Left renal pelvis (tissue), 4 donors: ENCODE data around the gene IAH1. TPM values are rescaled to one million over a fixed set of nuclear protein-coding genes. Genes with fewer than 3 reads are reported as not detected.

Source experiments
- DNase-seq, 4 donors: peaks; one replicate each; pipeline ENCODE4 v3.0.0-alpha.2; 2013; ENCODE audit warnings: low read depth in 4 of 4, low spot score in 3 of 4
- polyA plus RNA-seq, 4 donors: library from polyadenylated mRNA; unstranded; fragments of 120-200 nt; gene quantifications; one replicate each; pipeline ENCODE4 v1.2.1, GENCODE V29; 2013; ENCODE audit not compliant: insufficient read length in 4 of 4

Gene IAH1
- polyA plus RNA-seq, 4 donors = 42.8 to 52.1 (median 46.2) TPM

DNA sequence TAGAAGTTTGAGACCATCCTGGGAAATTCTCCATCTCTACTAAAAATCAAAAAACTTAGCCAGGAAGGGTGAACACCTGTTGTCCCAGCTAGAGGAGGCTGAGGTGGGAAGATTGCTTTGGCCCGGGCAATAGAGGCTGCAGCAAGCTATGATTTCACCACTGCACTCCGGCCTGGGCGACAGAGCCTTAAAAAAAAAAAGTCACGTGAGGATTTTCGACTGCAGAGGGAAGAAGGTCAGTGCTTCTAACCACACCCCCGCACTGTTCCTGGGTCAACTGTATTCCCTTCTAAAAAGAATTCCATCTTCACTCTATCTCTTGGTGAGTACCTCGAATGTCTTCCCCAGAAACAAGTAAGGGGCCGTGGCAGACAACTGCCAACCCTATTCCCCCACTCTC is 49.9 kb downstream of the IAH1 start:
- DNase-seq = no peak

DNA sequence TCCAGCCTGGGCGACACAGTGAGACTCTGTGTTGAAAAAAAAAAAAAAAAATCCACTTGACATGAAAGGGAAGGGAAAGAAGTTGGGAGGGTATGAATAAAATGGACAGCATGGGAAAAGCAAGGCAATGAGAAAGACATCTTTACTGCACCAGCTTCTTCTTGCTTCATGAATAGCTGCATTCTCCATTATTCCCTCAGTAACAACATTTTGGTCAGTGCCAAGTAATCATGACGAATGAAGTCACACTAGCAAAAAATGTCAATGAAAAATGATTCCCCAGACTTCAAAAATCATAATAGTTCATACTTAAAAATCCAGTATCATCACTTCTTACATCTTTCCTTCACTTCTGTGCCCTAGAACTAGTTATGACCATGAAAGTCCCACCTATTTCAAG is 50.9 kb downstream of the IAH1 start:
- DNase-seq = no peak

DNA sequence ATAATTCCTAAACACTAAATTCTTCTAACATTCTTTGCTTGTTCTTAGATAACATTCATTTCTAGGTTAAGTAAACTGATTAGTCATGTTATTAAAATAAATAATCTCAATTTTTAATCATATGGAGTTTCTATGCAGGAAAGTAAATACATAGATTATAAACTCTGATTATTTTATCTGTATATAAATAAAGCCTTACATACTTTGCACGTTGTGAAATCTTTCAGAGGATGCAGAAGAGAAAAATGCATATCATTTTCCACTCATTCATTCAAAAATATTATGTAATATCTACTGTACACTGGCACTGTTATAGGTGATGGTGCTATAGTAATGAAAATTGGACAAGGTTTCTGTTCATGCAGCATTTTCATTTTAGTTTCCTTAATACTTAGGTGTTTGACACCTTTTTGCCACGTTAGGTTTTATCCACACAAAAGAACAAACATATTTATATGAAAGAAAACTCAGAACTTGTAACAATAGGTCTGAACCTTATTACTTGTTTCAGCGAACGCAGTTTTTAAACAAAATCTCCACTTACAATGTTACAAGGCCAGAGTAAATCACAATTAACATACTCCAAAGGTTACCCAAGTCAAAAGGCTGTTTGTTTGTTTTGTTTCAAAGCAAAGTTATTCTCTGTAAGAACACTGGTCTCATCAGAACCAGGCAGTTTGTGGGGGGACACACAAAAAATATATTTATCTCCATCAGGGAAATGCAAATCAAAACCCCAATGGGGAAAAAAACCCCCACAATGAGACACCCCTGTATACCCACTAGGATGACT is 53.8 kb downstream of the IAH1 start:
- DNase-seq = no peak

DNA sequence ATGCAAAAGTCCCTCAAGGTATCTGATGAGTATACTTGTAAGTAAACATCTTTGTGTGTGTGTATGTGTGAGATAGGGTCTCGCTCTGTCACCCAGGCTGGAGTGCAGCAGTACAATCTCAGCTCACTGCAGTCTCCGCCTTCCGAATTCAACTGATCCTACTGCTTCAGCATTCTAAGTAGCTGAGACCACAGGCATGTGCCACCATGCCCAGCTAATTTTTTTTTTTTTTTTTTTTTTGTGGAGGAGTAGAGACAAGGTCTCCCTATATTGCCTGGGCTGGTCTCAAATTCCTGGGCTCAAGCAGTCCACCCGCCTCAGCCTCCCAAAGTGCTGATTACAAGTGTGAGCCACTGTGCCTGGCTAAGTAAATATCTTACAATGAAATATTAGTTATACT is 58.1 kb downstream of the IAH1 start:
- DNase-seq = no peak

DNA sequence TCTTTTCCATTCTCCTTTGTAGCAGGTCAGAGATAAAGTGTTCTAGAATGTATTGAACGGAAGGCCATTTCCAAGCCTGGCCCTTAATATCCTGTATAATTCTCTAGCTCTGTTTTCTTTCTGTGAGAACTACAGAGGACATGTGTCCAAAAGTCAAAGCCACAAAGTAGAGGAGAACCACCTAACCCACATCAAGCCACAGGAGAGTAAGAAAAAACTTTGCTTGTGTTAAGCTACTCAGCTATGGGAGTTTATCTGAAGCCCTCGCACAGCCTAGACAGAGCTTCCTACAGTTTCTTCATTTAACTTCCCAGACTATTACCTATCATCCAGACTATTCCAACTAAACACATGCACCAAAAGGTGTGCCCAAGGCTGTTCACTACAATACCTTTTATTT is 59.3 kb downstream of the IAH1 start:
- DNase-seq = no peak

DNA sequence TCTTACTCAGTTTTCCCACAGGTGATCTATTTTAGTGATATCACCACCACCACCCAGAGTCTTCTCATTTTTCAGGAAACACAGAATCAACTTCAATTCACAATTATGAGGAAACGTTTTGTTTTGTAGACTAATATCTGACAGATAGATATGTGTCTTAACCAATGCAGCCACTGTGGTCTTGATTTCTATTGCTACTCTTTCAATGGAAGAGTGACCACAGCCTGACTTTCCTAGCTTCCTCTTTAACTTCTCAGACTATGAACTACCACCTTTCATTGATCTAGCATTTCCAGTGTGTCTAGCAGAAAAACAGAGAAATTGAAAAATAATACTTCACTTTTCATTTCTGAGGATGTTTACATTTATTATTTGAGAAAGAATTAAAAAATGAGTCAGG is 60.8 kb downstream of the IAH1 start:
- no peak for DNase-seq

DNA sequence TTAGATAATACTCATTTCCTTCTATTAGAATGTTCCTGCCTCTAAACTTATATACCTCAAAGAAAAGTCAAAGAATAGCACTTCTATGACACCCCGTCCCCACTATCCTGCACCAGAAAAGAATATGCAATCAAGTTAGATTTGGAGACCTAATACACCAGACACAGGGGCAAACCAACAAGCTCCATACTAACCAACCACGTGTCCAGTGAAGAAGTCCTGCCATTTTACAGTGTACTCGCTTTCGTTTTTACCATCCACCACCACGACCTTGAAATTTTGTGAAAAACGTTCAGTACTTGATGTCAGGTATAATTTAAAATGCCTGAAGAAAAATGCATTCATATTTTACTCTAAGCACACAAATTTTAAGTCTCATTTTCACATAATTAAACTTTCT is 62.2 kb downstream of the IAH1 start:
- DNase-seq = no peak

DNA sequence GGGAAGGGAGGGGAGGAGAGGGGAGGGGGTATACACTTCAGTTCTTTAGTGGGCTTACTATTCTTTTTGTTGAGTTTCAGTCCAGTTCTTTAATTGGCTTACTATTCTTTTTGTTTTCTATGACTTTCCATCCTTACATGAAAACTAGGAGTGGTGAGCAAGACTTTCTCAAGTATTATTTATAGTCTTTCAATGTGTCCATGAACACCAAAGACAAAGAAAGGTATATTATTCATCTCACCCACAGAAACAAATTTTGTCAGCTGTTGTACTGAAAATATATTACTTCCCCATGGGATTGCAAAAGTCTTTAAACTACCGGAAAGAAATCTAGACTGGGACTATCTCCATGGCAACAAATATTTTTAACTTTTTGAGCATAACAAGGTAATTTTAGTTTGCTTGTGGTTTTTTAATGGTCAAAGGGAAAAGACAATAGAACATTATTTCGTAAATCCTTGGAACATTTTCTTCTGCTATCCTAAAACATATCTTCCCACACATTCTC is 63.7 kb downstream of the IAH1 start:
- DNase-seq = no peak

Other genes starting within 250 kb of the IAH1 start
- 100 to 1,000 TPM in 1 of 4 donors, 10 to 100 TPM in 3; 73.6 to 154 (median 86.0) TPM for gene ITGB1BP1, start 51.0 kb upstream of the IAH1 start, polyA plus RNA-seq
- 10 to 100 TPM; 32.7 to 63.4 (median 55.3) TPM for gene CPSF3, start 50.9 kb upstream of the IAH1 start, polyA plus RNA-seq
- gene ADAM17, start 81.3 kb downstream of the IAH1 start, polyA plus RNA-seq = 10 to 100 TPM; 30.7 to 46.5 (median 42.5) TPM
- gene YWHAQ, start 156.4 kb downstream of the IAH1 start, polyA plus RNA-seq = 100 to 1,000 TPM; 377 to 550 (median 460) TPM